ENCODE results near the gene USH1C. TPM values are rescaled to one million over a fixed set of nuclear protein-coding genes. Genes with fewer than 3 reads are reported as not detected.

Gene USH1C
- total and polyA plus RNA-seq, 2 of the 4 experiments (the other 2 are of a cell fraction) = not detected

GRCh38 chr11:17486646-17487045 lies 57.6 kb downstream of the USH1C start:
- H3K36me3 ChIP-seq (ENCODE audit: control insufficient read depth, insufficient read depth, low read length) = no peaks in the 10 kb centered on the region
- no peak overlapping the region for H4K8ac ChIP-seq (ENCODE audit: low read depth in 2 of 2, low read length in 2 of 2)
- WGBS, 2 experiments (ENCODE audit: extremely low coverage in 2 of 2, insufficient read length in 1 of 2) = no CpG with 5 or more reads among the region's 5 CpGs
- no peak overlapping the region for H3K4me2 ChIP-seq (ENCODE audit: low read depth, low read length)
- ChIA-PET CTCF (no interaction called here), POLR2A (ENCODE audit: unreplicated experiment) (no interaction called here)
- H4K5ac ChIP-seq (ENCODE audit: low read depth, low read length) = no peak overlapping the region
- H3K4me1 ChIP-seq (ENCODE audit: control insufficient read depth, insufficient read depth, low read length) = no peaks in the 10 kb centered on the region
- no peak overlapping the region for H4K91ac ChIP-seq (ENCODE audit: insufficient read depth, low read depth, low read length)
- no peak overlapping the region for H2BK15ac ChIP-seq (ENCODE audit: low read depth, low read length)
- TF ChIP-seq MXI1 (IDR thresholded peaks at IDR 0.05; ENCODE audit: borderline replicate concordance, low read depth, low read length) (no peak), FOS (IDR thresholded peaks at IDR 0.05; ENCODE audit: low read depth, low read length) (no peak), CEBPB (IDR thresholded peaks at IDR 0.05; ENCODE audit: low read depth, low read length) (no peak), POLR2A (IDR thresholded peaks at IDR 0.05; ENCODE audit: low read depth, low read length) (no peak), RFX5 (IDR thresholded peaks at IDR 0.05; ENCODE audit: low read depth, low read length) (no peak), CHD1 (IDR thresholded peaks at IDR 0.05; ENCODE audit: low read depth, low read length) (no peak)
- ATAC-seq (ENCODE audit: low read depth) = no peak
- no peak overlapping the region for H2AK5ac ChIP-seq (ENCODE audit: low read depth, low read length)
- in situ Hi-C loops (cut with MboI; ENCODE audit: low sequenced_read_pairs) (no loop called here), intact Hi-C loops (cut with micrococcal nuclease) (no loop called here), dilution Hi-C loops (cut with HindIII; ENCODE audit: low sequenced_read_pairs, unreplicated experiment) (no loop called here)
- BruUV-seq (replicated peaks) = no TSS peak
- H2BK120ac ChIP-seq (ENCODE audit: low read depth, low read length) = no peak overlapping the region
- no peak overlapping the region for H3K14ac ChIP-seq (replicated peaks; ENCODE audit: low read depth, low read length)
- H2AK9ac ChIP-seq (replicated peaks; ENCODE audit: low read depth, low read length, poor library complexity) = no peak overlapping the region
- DNase-seq = no peak
- H3K9me3 ChIP-seq (ENCODE audit: control insufficient read depth, insufficient read depth, low read length) = no peaks in the 10 kb centered on the region
- no peak overlapping the region for H3K4me3 ChIP-seq (ENCODE audit: insufficient read depth, low read depth, low read length)
- no peak overlapping the region for H3K23ac ChIP-seq (ENCODE audit: low read depth, low read length)
- no peak overlapping the region for H2AFZ ChIP-seq (replicated peaks; ENCODE audit: low read length, poor library complexity)
- H3K9me1 ChIP-seq (ENCODE audit: insufficient read depth, low read length) = no peaks in the 10 kb centered on the region
- no peak overlapping the region for H3K4ac ChIP-seq (ENCODE audit: low read depth, low read length)
- peaks cover 4% of the 10 kb centered on the region for H3K27me3 ChIP-seq (ENCODE audit: control insufficient read depth, insufficient read depth, low read length)
- no peak overlapping the region for H3K27ac ChIP-seq (ENCODE audit: insufficient read depth, low read length)
- no peak overlapping the region for H3K56ac ChIP-seq (ENCODE audit: extremely low read depth, insufficient read depth, low read length)
- H3K79me1 ChIP-seq (ENCODE audit: low read depth in 1 of 2, low read length in 2 of 2) = no peaks in the 10 kb centered on the region
- H3K9ac ChIP-seq (ENCODE audit: low read depth, low read length) = no peak overlapping the region
- H2BK5ac ChIP-seq (ENCODE audit: low read depth, low read length, poor library complexity, severe bottlenecking) = no peak overlapping the region
- no peak overlapping the region for H2BK20ac ChIP-seq (ENCODE audit: low read depth, low read length)
- H4K20me1 ChIP-seq (ENCODE audit: insufficient read depth, low read length) = no peaks in the 10 kb centered on the region
- no peak overlapping the region for H3K18ac ChIP-seq (ENCODE audit: low read depth, low read length)

Measured in IMR-90 (cell line).